Upper lobe of right lung (tissue), 1 donor: ENCODE results near the gene BMP7. TPM values are rescaled to one million over a fixed set of nuclear protein-coding genes. Genes with fewer than 3 reads are reported as not detected.

Experiments
- ATAC-seq: fragments of 200-7000 bp; cut with Tn5 transposase; one replicate; pipeline ENCODE4 v1.9.1; 2020; ENCODE audit warnings: mild to moderate bottlenecking, moderate library complexity
- DNase-seq: peaks from one replicate; pipeline ENCODE4 v3.0.0-alpha.2; 2020
- H3K27ac ChIP-seq: fragments of 200-600 bp; one replicate; pipeline ENCODE4 v1.8.0; 2022
- H3K27me3 ChIP-seq: fragments of 200-600 bp; one replicate; pipeline ENCODE4 v1.8.0; 2022; ENCODE audit warnings: mild to moderate bottlenecking
- H3K36me3 ChIP-seq: fragments of 200-600 bp; one replicate; pipeline ENCODE4 v1.8.0; 2022
- H3K4me1 ChIP-seq: fragments of 200-600 bp; one replicate; pipeline ENCODE4 v1.8.0; 2022
- H3K4me3 ChIP-seq: fragments of 200-600 bp; one replicate; pipeline ENCODE4 v1.8.0; 2022; ENCODE audit warnings: mild to moderate bottlenecking
- H3K9me3 ChIP-seq: fragments of 200-600 bp; one replicate; pipeline ENCODE4 v1.8.0; 2022
- intact Hi-C: fragments of 100-400 bp; cut with DNase I; formaldehyde crosslinking; loops from one replicate; pipeline ENCODE4 v1.11.0; 2022
- total RNA-seq: library from RNA; stranded (reverse); fragmentation: NEBNext Ultra II Directional; extraction: Animal tissue kit (Norgen Biotek cat#: 25700); gene quantifications from one replicate; pipeline ENCODE4 v1.2.1, GENCODE V29; 2021
- TF ChIP-seq, protein P1 (sequence below): fragments of 200-600 bp; IDR thresholded peaks from one replicate; pipeline ENCODE4 v1.8.0; 2022; ENCODE audit warnings: antibody characterized with exemption
- donor health status: DM: no; HTN: yes; CAD: no; lungs with severe emphysema.

The BMP7 gene
- total RNA-seq, 1 donor from 2014 or later = 1.2 TPM

DNA sequence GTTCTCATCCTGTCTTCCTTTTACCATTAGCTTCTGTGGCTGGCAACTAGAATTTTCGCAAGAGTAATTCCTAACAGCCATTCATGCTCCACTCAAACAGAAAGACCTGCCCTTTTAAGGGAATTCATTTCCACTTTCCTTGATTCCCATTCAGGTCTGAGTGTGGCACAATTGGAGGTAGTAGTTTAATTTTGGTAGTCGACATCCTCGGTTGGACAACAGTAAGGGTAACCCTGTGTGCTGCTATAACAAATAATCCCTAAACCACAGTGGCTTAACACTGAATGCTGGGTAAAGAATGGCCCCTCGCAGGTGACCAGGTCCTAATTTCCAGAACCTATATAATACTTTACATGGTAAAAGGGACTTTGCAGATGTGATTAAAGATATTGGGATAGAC lies 142.9 kb downstream of the BMP7 start:
- Histone ChIP-seq H3K4me1 (no peaks in the 10 kb centered on the region), H3K9me3 (no peaks in the 10 kb centered on the region), H3K4me3 (no peak overlapping the region), H3K36me3 (no peaks in the 10 kb centered on the region), H3K27me3 (no peaks in the 10 kb centered on the region), H3K27ac (no peak overlapping the region)
- intact Hi-C loops = no loop called here
- DNase-seq (no peak), ATAC-seq (no peak)
- TF ChIP-seq, protein P1, sequence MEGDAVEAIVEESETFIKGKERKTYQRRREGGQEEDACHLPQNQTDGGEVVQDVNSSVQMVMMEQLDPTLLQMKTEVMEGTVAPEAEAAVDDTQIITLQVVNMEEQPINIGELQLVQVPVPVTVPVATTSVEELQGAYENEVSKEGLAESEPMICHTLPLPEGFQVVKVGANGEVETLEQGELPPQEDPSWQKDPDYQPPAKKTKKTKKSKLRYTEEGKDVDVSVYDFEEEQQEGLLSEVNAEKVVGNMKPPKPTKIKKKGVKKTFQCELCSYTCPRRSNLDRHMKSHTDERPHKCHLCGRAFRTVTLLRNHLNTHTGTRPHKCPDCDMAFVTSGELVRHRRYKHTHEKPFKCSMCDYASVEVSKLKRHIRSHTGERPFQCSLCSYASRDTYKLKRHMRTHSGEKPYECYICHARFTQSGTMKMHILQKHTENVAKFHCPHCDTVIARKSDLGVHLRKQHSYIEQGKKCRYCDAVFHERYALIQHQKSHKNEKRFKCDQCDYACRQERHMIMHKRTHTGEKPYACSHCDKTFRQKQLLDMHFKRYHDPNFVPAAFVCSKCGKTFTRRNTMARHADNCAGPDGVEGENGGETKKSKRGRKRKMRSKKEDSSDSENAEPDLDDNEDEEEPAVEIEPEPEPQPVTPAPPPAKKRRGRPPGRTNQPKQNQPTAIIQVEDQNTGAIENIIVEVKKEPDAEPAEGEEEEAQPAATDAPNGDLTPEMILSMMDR = no peak

DNA sequence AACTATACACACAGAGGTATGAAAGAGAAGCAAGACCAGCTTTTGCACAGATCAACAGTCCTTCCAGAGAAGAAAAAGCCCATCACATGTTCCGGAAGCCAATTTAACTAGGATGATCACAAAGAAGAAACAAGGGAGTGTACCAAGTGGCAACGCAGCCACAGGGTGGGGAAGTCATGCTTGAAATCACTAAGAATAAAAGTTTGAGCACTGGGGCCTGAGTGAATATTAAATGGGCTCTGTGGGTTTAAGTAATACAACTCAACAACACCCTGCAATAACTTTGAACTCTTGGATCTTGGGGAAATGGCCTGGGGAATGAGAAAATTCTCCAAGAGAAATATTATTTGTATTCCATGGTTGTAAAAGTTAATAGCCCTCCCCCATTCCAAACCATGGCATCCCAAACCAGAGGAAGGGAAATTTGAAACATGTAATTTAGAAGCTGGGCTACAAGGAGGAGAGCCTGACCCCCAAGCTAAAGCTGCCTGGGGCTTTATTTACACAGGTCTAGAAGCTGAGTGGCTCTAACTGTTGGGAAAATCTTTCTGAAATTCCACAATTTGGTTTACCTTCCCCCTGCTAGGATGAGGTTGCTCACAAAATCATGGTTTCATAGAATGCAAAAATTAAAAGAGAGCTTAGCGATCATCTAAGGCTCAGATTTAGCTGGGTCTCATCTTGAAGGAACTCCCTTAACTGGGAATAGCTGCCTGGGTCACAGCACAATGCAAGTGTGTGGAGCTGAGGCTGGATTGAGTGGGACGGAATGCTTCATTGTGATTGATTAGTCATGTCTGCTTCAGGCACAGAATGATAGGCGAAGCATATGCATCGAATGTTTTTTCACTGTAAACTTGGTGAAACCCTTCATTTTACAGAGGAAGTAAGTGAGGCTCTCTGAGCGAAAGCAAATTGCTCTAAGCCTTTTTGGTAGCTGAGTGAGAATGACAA lies 143.6 kb downstream of the BMP7 start:
- H3K9me3 ChIP-seq = no peaks in the 10 kb centered on the region
- no peak for DNase-seq
- H3K4me1 ChIP-seq = no peaks in the 10 kb centered on the region
- H3K27me3 ChIP-seq = no peaks in the 10 kb centered on the region
- intact Hi-C loops = no loop called here
- H3K27ac ChIP-seq = no peak overlapping the region
- no peak for ATAC-seq
- TF ChIP-seq, protein P1 = no peak
- no peak overlapping the region for H3K4me3 ChIP-seq
- H3K36me3 ChIP-seq = no peaks in the 10 kb centered on the region

DNA sequence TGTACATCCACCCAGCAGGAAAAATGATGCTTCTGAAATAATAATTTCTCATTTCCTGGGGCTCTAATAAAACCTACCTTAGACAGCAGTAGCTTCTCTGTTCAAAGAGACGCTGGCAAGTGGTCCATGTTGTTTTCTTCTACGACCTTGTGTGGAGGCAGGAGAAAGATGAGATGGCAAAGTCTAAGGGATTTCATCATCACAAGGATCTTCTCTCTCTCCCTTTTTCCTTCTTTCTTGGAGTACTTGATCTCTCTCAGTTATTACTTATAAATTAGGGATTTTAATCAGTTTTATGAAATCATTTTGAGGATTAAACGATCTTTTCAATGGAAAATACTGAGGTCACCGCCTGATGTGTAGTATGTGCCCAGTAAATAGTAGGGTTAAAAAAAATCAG lies 147.5 kb downstream of the BMP7 start:
- Histone ChIP-seq H3K27ac (no peak overlapping the region), H3K27me3 (no peaks in the 10 kb centered on the region), H3K4me3 (no peak overlapping the region), H3K4me1 (no peaks in the 10 kb centered on the region), H3K9me3 (no peaks in the 10 kb centered on the region), H3K36me3 (no peaks in the 10 kb centered on the region)
- ATAC-seq = no peak
- no peak for DNase-seq
- intact Hi-C loops = no loop called here
- TF ChIP-seq, protein P1 = no peak

Other genes starting within 250 kb of the BMP7 start
- gene SPO11, start 63.2 kb upstream of the BMP7 start, total RNA-seq = not detected
- gene RAE1, start 84.6 kb upstream of the BMP7 start, total RNA-seq = 14.9 TPM
- gene RBM38, start 124.8 kb upstream of the BMP7 start, total RNA-seq = 13.4 TPM